Measurements from ENCODE around the gene KCNAB2.

KCNAB2 gene

GRCh38 chr1:6048179-6048867 lies 2.6 kb downstream of the KCNAB2 start:
- TF ChIP-seq CTCF (IDR thresholded peaks at IDR 0.05; ENCODE audit: insufficient read depth, low read length, poor library complexity, severe bottlenecking): no peak
- Histone ChIP-seq H3K4me3 (replicated peaks; ENCODE audit: low read depth, low read length) (no peak overlapping the region), H3K27me3 (replicated peaks; ENCODE audit: control insufficient read depth, insufficient read depth, low read length) (no peaks in the 10 kb centered on the region), H3K36me3 (ENCODE audit: control insufficient read depth, insufficient read depth, low read length) (peaks cover 19% of the 10 kb centered on the region)
- DNase-seq (ENCODE audit: extremely low read depth, insufficient read length): no peak

- no peak for DNase-seq (ENCODE audit: extremely low read depth, insufficient read length)
- H3K4me3 ChIP-seq (replicated peaks; ENCODE audit: low read depth, low read length): no peak overlapping the region
- H3K36me3 ChIP-seq (ENCODE audit: control insufficient read depth, insufficient read depth, low read length): peaks cover 17% of the 10 kb centered on the region
- no peak for TF ChIP-seq CTCF (IDR thresholded peaks at IDR 0.05; ENCODE audit: insufficient read depth, low read length, poor library complexity, severe bottlenecking)
- no peaks in the 10 kb centered on the region for H3K27me3 ChIP-seq (replicated peaks; ENCODE audit: control insufficient read depth, insufficient read depth, low read length)
Measured at GRCh38 chr1:6049419-6049818, 3.7 kb downstream of the KCNAB2 start.

- Histone ChIP-seq H3K36me3 (ENCODE audit: control insufficient read depth, insufficient read depth, low read length) (peaks cover 18% of the 10 kb centered on the region), H3K4me3 (replicated peaks; ENCODE audit: low read depth, low read length) (no peak overlapping the region), H3K27me3 (replicated peaks; ENCODE audit: control insufficient read depth, insufficient read depth, low read length) (no peaks in the 10 kb centered on the region)
- no peak for DNase-seq (ENCODE audit: extremely low read depth, insufficient read length)
- no peak for TF ChIP-seq CTCF (IDR thresholded peaks at IDR 0.05; ENCODE audit: insufficient read depth, low read length, poor library complexity, severe bottlenecking)
Measured at GRCh38 chr1:6051423-6051822, 5.7 kb downstream of the KCNAB2 start.

- peaks cover 16% of the 10 kb centered on the region for H3K36me3 ChIP-seq (ENCODE audit: control insufficient read depth, insufficient read depth, low read length)
- no peaks in the 10 kb centered on the region for H3K27me3 ChIP-seq (replicated peaks; ENCODE audit: control insufficient read depth, insufficient read depth, low read length)
- DNase-seq (ENCODE audit: extremely low read depth, insufficient read length): no peak
- no peak overlapping the region for H3K4me3 ChIP-seq (replicated peaks; ENCODE audit: low read depth, low read length)
- peak; percentile 37 for TF ChIP-seq CTCF (IDR thresholded peaks at IDR 0.05; ENCODE audit: insufficient read depth, low read length, poor library complexity, severe bottlenecking)
Measured at GRCh38 chr1:6052543-6053205, 7.0 kb downstream of the KCNAB2 start.

GRCh38 chr1:6053206-6053546 lies 7.5 kb downstream of the KCNAB2 start:
- no peak for DNase-seq (ENCODE audit: extremely low read depth, insufficient read length)
- H3K4me3 ChIP-seq (replicated peaks; ENCODE audit: low read depth, low read length): no peak overlapping the region
- no peaks in the 10 kb centered on the region for H3K27me3 ChIP-seq (replicated peaks; ENCODE audit: control insufficient read depth, insufficient read depth, low read length)
- H3K36me3 ChIP-seq (ENCODE audit: control insufficient read depth, insufficient read depth, low read length): peaks cover 16% of the 10 kb centered on the region
- TF ChIP-seq CTCF (IDR thresholded peaks at IDR 0.05; ENCODE audit: insufficient read depth, low read length, poor library complexity, severe bottlenecking): no peak
